ENCODE results near the gene TMEM273.

Gene TMEM273, protein sequence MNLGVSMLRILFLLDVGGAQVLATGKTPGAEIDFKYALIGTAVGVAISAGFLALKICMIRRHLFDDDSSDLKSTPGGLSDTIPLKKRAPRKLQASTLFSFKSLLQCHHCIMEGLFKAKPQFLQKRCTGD

DNA sequence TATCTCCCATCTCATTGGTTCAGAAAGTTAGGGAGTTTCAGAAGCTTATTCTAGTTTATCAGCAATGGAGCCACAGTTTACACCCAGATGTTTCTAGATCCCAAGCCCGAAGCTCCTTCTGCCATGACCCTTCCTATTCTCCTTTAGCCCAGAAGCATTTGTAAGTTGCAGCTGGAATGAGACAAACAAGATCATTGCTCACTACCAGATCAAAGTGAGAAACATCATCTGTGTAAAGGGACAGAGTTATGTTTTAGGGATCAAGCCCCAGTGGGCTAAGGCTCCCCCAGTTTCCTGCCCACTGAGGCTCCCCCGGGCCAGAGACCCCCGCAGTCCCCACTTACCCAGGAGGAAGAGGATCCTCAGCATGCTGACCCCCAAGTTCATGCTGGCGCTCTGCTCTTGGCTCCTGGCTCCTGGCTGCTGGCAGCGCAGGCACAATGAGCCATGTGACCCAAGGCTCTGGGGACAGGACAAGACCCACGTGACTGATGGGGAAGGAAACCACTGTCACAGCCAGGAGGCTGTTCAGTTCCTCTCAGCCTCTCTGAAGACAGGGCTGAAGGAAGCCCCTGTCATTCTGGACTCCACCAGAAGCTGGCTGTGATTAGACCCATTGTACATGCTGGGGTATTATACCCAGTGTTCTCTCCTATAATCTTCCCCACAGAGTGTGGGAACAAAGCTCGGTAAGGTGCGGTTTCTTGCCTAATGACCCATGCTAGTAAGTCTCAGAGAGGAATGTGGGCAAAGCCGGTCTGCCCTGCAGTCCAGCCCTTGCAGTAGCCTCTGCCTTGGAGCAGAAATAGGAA is at the start of gene TMEM273:
Gene TMEM273, minus strand, starts transcription at position 442 of the 812 bp plus-strand sequence. Its CDS starts 55 bp downstream, at position 387.
- DNase-seq = no peak

DNA sequence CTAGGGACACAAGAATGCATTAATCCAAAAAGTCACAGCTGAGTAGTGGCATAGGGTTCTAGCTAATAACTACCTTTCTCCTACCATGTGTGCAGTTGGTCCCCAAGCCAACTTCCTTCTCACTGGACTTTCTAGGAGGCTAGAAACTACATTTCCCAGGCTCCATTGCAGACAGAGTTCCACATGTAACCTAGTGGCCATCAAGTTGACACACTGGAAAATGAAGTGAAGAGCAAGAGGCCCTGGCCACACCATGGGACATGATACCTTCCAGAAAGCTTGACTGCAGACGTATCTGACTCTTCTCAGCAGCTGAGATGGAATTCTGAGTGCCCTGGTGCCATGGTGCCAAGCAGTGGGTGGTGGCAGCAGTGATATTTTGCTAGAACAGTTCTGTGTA is 49.8 kb upstream of the TMEM273 start:
- no peak for DNase-seq

DNA sequence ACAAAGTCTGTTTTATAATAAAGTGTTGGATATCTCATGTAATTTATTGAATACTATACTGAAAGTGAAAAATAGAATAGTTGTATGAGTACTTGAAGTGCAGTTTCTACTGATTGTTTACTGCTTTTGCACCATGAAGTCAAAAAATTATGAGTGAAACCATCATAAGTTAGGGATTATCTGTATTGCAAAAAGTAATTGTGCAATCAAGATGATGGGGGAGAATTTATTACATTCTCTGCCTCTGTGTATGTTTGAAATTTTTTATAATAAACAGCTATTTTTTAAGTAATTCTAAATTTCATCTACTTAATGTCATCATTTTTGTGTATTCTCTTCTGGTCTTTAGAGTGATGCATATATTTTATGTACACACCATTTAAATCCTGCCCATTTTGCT is 47.2 kb upstream of the TMEM273 start:
- DNase-seq = no peak

DNA sequence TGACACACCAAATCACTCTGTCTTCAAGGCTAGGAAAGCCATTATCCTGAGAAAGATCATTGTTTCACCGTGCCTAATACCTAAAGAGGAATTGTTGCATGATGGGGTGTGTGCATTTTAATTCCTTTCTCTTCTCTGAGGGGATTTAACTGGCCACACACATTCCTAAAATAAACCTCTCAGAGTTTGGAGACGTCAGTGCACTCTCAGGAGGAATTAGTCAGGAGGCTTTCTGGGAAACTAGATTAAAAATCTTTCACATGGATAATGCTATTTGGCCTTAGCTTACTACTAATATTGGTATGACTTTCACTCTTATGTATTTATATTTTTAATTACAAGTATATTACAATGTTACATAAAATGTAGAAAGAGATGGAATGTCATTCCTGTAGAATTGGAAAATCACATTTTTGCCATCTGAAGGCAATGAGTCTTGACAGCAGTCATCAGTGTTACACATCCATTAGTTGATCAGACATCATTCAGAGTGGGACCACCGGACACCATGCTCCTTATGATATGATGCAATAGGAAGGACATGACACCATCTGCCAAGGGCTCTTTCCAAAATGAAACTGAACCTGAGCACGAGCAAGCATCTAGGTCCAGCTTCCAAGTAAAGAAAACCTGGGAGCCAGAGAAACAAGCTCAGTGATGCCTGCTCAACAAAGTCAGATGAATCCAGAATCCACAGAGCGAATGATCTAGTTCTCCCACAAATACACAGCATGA is 43.1 kb upstream of the TMEM273 start:
- DNase-seq = no peak

DNA sequence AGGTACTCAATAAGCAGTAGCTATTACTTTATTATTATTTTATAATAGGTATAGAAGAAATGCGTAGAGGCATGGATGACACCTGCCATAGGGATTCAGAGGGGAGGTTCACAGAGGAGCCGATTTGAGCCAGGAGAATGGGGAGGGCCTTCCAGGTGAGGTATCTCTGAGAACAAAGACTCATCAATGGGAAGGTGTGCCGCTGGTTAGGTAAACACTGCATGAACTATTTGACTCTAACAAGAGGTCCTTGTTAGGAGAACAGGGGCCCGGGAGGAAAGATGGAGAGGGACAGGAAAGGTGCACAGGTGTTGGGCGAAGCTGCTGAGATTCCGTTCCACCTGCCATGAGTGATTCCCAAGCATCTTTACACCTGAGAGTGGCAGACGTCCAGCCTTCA is 41.8 kb upstream of the TMEM273 start:
- DNase-seq = no peak

DNA sequence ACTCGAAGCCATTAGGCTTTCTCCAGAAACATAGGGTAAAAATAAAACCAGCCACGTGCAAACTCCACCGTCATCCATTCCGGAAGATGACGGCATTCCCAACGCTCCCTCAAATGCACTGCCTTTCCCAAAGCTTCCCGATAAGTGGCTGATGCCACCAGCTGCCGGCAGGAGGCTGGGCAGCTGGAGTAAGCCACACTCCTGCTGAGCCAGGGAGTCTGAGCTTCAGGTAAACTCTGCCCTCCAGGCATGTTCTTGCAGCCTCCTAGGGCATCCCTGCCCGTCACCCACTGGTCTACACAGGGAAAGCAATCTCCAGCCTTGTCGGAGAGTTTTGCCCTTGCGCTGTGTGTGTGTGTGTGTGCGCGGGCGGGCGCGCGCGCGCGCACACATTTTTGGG is 40.5 kb upstream of the TMEM273 start:
- DNase-seq = no peak

DNA sequence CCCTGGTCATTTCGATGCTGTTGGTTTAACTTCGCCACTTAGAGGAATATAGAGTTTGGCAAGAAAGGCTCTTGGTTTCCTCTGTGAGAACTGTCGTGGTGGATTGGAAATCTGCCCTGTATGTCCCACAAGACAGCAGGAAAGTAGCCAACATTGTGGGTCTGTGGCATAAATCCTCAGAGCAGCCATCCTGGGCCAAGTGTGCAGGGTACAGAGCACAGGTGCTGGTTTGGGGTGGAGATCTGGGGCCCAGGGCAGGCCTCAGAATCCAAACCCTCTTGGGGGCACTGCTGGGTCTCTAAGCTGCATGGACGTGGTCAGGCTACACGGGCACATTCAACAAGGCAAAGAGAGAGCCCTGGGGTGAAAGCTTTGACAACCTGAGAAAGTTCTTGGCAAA is 39.2 kb upstream of the TMEM273 start:
- no peak for DNase-seq

DNA sequence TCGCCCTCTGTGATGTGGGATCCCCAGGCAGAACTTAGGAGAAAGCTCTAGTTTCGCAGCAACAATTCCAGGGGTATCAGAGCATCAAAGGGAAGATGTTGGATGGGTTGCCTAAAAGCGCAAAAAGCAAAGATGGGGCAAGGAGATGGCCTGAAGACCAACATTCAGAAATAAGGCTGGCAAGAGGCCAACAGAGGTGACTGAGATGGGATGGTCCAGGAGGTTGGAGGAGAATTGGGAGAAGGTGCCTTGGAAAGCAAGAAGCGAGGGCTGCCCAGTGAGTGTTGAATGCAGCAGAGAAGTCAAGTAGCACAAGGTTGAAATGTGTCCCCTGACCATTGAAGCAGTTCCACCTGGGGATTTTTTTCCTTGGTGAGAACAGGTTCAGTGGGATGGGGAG is 38.4 kb upstream of the TMEM273 start:
- no peak for DNase-seq

DNA sequence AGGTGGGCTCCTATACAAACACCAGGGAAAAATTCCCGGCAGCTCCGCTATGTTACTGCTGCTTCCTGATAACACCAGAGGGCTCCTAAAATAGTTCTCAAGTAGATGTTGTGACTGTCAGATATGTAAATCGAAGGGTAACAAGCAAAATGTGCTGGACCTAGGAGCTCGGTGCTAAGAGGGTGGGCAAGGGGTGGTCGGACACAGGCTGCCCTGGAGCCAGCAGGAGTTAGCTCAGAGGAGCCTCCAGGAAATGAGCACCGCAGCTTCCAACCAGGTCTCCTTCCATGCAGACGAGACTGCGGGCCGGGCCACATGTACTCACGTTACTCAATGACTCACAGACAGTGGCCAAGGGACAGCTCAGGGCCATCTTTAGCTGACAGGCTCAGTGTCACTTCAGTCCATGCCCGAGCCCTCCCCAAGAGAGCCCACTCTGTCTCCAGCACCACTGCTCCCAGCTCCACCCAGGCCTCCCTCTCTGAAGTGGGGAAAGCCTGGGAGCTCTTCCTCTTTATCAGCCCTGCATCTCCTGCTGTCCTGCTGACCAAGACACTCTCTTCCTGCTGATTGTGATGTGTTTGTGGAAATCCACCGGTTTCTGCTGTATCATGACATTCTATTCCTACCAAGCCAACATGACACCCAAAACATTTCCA is 37.2 kb upstream of the TMEM273 start:
- no peak for DNase-seq

DNA sequence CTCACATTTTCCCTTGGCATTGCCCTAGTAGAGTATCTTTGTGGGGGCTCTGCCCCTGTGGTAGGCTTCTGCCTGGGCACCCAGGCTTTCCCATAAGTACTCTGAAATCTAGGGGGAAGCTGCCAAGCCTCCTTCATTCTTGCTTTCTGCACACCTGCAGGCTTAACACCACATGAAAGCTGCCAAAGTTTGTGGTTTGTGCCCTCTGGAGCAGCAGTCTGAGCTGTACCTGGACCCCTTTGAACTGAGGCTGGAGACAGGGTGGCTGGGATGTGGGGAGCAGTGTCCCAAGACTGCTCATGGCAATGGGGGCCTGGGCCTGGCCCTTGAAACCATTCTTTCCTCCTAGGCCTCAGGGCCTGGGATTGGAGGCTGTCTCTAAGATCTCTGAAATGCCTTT is 35.0 kb upstream of the TMEM273 start:
- DNase-seq = no peak

DNA sequence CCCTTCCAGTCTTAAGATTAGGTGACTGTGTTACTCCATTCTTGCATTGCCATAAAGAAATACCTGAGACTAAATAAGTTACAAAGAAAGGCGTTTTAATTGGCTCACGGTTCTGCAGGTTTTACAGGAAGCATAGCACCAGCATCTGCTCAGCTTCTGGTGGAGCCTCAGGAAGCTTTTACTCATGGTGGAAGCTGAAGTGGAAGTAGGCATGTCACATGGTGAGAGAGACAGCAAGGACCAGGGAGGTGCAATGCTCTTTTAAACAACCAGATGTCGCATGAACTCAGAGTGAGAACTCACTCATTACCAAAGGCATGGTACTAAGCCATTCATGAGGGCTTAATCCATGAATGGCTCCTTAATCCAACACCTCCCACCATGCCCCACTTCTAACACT is 34.0 kb upstream of the TMEM273 start:
- DNase-seq = no peak

DNA sequence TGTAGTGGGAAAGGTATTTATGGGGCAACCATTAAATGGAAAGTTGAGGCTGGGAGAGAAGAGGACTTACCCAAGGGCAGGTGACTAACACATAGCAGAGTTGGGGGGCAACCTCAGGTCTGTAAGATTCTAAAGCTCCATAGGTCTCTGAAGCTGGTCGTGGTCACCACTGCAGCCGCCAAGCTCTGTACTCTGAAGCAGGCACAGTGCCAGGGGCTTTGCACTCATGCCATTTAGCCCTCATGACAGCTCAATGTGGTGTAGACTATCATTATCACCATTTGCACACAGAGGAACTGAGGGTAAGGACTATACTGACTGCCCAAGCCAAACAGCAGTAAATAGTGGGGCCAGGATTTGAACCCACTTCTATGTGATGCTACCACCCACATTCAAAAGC is 32.5 kb upstream of the TMEM273 start:
- DNase-seq = no peak

DNA sequence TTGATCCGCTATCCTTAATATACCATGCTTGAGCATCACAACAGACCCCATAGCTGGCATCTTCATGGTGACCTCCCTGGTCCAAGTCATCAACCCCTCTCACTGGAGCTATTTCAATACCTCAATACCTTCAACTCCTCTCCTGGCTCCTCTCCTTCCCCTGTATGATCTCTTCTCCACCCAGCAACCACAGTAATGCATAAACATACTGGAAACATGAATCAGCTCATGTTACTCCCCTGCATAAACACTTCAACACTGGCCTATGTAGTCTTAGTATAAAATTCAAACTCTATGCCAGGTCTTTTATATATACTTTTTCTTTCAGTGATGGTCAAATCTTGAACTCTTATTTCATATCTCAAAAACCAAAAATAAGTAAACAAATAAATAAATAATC is 31.8 kb upstream of the TMEM273 start:
- no peak for DNase-seq

DNA sequence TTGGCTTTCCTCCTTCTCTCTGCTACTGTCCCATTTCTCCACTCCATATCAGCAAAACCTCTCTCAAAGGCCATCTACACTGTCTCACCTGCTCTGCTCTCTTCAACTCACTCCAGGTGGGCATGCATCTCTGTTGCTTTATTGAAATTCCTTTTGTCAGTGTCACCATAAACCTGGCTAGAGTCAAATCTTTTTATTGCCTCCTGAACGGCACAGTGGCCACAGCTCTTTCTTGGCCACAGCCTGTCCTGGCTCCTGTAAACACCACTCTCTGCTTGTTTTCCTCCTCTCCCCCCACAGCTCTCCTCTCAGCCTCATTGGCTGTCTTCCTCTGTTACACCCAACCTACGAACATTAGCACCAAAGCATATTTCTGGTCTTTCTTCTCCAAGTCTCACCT is 31.1 kb upstream of the TMEM273 start:
- no peak for DNase-seq

DNA sequence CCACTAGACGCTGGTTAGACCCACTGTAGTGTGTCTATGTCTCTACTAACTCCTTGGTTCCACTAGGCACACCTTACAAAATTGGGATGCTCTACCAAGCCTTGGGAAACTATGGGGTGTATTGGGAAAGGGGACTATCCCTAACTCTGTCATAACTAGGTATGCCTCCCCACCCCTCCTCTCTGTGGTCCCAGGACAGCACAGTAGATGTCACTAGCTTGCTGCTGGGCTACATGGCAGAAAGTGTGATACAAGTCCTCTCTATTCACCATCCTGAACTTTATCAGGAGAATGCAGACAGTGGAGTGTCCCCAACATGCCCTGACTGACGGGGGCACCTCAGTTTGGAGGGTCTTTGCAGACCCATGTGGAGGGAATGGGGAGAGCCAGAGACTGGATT is 30.3 kb upstream of the TMEM273 start:
- DNase-seq = no peak

DNA sequence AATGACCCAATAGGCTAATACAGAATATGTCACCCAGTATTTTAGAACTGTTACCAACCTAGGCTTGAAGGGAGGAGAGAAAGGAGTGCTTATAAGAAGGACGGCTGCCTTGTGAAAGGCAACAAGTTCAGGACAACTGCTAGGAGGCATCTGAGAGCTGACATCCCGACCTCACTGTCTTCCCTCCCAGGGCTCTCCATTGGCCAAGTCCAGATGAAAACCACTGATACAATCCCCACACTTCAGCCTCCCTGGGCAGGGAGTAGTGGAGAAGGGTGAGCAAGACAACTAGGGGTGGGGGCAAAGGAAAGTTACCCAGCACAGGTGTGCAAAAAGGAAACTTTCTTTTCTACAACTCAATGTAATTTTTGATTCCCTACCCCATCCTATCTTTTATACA is 29.5 kb upstream of the TMEM273 start:
- no peak for DNase-seq

DNA sequence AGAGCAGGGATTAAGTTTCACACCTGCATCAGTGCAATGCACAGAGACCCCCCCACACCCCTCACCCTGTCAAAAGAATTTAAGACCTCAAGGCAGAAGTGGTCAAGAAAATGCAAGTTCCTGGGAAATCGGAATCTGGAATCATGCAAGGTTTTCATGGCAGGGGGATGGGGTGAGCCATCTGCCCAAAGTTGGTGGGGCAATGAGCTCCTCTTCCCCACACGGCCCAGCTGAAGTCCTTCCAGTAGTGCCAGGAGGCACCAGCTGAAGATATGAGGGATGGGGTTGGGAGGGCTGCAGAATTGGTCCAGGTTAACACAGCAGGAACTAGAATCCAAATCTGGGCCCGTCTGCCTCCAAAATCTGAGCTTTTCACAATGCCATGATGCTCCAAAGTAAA is 25.0 kb upstream of the TMEM273 start:
- DNase-seq = no peak

DNA sequence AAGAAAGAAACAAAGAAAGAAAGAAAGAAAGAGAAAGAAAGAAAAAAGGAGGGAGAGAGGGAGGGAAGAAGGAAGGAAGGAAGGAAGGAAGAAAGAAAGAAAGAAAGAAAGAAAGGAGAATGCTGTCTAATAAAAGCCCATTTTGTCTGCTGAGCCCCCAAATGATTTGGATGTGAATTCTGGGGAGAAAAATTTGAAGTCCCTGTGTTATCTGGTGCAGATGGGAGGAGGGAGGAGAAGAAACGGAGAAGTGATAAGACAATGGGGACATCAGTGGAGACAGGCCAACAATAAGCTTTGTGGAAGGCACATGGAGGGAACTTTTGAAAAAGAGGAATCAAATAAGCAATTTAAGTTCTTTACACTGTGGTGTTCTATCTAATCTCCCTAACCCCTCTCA is 24.6 kb upstream of the TMEM273 start:
- DNase-seq = no peak

DNA sequence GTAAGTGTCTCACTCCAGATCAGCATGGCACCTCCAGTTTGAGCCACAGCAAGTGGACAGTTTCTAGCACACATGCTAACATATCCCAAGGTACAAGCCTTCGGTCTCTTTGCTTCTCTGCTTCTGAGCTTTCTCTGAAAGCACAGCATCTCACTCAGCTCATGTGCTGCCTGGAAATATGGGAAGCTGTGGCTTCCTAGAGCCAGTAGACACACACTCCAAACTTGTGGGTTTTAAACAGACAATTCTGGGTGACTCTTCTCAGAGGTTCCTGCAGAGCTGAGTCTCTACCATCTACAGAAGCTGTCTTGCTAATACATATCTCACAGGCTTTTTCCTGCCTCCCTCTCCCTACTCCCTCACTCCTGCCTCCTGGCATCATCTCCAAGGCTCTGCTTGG is 23.9 kb upstream of the TMEM273 start:
- DNase-seq = no peak

DNA sequence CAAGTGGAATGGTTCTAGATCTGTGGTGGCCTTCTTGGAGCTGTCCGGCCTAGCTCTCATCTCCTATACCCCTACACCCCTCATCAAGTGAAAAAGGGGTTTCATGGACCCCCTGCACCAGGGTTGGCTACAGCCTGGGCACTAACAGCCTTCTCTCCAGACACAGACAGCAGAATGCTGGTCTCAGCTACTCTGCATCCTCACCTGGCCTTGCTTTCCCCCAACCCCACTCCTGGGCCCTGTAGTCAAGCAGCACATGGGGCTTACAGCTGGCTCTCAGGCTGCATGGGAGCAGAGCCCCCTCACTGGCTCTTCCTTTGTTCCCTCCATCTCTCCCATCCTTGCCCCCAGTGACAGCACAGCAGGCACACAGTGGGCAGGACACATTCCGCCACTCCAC is 20.8 kb upstream of the TMEM273 start:
- no peak for DNase-seq

DNA sequence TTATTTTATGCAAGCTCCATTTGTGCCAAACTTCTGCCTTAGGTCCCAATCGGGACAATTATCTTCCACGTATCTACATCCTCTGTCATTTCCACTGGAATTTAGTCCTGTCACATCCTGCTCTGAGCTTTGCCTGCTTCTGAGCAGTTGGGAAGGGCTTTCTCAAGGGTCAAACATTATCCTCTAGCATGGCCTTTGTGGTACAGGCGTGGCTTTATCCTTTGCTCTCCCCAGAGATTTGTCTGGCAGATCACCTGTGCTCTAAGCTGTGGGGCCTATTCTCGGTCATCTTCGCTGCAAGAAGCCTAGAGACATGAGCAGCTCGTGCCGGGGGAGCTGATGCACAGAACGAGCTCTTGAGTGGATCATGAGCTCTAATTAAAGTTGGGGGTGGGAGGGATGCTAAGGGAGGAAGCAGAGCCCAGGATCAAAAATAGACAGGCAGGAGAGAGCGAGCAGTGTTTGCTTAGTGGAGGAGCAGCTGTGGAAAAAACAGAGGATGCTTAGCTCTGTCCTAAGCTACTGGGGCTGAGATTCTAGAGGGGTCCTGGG is 19.8 kb upstream of the TMEM273 start:
- DNase-seq = no peak

DNA sequence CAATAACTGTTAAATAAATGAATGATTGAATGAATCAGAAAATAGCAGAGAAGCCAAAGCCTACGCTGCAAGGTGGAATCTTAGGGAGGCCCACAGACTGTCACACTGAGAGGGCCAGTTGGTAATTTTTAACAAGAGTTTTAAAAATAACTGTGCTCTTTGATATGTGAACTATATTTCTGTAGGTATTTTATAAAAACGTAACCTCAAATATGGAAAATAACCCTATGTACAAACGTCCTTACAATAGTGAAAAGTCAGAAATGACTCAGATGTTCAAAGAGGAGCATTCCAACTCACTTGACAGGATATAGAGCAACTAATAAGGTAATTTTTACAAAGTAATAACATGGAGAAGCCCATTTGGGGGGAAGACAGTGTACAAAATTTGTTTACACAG is 18.9 kb upstream of the TMEM273 start:
- no peak for DNase-seq

DNA sequence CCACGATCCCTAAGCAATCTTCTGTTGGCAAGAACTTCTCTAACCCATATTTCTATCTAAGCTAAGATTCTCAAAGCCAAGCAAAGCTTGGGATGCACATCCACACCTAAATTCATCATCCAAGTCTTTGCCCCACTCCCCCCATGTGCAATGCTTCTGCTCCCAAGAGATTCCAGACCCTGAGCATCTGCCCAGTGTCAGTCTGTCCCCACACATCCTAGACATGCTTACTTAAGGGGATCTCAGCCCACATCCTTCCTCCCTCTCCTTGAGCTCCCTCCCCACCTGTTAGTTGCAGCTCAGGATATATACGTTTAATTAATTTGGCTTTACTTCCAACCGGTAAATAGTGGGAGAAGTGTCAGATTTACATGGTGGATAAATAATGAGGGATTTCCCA is 17.0 kb upstream of the TMEM273 start:
- no peak for DNase-seq

DNA sequence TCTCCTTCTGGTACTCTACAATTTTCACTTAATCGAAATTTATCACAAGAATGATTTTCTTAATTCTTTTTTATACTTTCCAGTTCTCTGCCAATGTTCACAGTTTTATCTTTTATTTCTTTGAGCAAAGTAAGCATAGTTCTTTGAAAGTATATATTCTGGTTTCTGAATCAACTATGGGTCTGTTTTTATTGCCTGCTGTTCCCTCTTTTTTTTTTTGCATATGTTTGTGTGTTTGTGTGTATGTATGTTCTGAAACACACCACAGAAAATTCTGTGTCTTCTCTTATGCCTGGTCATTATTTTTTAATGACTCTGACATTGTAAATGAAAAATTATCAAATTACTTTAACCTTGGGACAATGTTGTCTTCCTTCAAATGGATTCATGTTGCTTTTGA is 15.9 kb upstream of the TMEM273 start:
- no peak for DNase-seq
